Activated gamma-delta T cell treated with Interleukin-2 at 50 U/mL for 16 hours (primary cell): Measurements from ENCODE around the gene HIC1.
A peak's percentile ranks its signal among the peaks of the same experiment; 100 is the strongest.
"Not testable (repeated sequence)": the region's sequence is repeated elsewhere in the genome, so short reads cannot be mapped to it uniquely, and the experiment has no call there.

Source experiments
- DNase-seq: peaks from one replicate; pipeline ENCODE4 v3.0.0-alpha.2; 2020

HIC1 gene, protein sequence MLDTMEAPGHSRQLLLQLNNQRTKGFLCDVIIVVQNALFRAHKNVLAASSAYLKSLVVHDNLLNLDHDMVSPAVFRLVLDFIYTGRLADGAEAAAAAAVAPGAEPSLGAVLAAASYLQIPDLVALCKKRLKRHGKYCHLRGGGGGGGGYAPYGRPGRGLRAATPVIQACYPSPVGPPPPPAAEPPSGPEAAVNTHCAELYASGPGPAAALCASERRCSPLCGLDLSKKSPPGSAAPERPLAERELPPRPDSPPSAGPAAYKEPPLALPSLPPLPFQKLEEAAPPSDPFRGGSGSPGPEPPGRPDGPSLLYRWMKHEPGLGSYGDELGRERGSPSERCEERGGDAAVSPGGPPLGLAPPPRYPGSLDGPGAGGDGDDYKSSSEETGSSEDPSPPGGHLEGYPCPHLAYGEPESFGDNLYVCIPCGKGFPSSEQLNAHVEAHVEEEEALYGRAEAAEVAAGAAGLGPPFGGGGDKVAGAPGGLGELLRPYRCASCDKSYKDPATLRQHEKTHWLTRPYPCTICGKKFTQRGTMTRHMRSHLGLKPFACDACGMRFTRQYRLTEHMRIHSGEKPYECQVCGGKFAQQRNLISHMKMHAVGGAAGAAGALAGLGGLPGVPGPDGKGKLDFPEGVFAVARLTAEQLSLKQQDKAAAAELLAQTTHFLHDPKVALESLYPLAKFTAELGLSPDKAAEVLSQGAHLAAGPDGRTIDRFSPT

DNA sequence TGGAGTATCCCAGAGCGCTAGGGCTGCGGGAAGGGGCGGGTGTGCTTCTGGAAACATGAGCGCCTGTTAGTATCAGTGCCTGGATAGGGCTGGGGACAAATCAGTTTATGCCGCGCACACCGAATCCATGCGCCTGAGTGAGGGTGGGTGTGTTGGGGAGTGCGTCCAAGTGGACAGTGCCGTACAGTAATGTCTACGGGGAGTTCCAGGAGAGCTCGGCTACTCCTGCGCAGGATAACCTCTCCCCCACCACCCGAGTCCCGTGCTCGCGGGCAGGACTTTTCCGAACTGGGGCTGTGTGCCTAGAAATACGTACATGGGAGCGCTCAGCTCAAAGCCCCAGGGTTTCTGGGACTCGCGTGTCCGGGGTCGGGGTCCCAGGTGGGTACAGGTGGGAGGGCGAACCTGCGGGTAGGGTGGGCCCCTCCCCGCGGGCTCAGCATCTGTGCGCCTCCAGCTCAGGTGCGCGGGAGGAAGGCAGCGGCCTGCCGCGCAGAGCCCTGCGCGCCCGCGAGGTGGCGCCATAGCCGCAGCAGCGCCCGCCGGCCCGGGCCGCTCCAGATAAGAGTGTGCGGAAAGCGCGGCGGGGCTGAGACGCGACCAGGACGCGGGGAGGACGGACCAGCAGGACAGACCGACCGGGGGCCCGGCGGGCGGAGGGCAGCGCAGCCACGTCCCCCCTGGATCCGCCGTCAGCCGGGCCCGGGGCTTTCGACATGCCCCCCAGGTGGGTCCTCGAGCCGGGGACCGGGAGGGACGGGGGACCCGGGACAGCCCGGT lies at the start of gene HIC1:
HIC1 (plus strand) TSS at position 592 of the 780 bp plus-strand sequence. CDS start 1,588 bp downstream, outside the sequence.
- DNase-seq = peak; percentile 71

DNA sequence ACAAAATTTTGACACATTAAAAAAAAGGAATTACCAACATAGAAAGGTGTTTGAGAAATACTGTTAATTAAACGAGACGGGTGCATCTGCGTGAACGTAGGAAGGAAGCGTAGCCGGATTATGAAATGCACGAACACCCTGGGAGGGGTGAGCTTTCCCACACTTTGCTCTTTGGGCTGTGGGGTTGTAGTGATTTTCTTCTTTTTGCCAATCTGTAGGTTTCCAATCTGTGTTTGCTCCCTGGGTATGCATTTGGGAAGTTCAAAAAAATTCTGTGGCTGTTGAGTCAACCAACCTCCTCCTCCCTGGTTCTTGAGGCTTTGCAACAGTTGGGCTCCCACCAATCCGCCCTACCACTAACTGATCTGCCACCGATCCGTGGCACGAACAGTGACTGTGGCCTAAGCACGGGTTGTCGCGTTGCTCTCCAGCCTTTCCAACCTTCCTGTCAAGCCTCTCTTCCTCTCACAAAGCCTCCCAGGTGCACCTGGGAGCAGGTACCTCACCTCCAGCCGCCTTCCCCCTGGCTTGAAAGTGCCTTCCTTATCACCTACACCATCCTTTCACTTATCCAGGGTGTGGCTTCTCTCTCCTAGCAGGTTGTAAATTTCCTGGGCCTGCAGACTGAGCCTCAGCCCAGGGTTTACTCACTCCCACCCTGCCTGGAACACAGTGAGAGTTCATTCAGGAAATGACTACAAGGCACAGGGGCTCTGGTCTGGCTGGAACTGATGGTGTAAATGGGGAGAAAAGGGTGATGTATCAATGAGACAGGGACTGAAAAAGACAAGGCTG lies 46.4 kb upstream of the HIC1 start:
- no peak for DNase-seq

DNA sequence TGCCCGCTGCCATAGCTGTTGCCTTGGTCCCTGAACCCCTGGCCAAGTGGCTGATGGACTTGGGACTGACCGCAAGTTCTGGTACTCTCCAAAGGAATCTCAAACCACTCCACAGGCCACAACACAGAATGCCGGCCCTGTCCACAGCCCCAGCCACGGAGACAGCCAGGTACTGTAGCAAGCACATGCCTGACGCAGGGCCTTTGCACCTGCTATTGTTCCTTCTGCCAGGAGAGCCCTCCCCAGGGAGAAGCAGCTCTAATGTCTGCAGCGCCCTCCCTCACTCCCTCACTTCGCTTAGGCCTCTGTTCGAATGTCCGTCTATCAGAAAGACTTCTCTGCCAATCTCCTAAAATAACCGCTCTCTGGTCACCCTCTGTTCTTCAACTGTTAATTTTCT lies 45.2 kb upstream of the HIC1 start:
- DNase-seq = no peak

DNA sequence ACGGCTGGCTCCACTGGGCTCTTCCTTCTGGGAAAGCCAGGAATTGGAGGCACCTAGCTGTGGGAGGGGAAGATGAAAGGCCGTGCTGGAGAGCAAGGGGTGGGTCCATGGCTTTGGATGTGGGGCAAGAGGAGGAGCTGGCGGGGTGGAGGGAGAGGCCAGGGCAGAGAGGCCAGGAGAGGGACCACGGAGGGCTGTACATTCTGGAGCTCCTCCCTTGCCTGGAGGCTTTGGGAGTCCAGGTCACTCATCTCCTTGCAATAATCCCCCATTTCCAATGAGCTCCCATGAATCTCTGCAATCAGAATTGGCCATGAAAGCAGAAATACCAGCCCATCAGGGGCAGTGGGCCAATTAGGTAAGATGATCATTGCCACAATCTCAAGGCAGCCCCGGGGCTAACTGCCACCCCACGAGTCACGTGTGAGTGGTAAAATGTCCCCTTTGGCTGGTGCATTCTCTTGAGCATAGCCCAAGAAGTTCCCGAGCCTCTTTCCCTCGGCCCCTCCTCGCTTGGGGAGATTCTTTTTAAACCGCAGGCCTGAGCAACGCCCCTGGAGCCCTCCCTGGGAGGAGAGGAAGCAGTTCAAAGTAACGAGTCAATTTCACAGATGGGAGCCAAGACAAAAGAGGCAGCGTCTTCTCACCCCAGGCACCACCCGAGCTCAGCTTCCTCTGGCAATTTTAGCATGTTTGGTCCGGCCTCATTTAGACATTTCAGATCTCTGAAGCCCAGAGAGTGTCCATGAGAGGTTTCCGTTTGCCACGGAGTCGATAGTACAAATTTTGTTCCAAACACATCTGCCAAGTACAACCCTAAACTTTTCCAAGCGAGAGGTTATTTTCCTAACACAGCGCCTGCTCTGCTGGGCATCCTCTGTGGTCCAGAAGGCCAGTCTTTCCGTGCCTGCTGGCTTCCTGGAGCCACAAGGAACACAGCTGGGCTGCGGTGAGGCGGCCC lies 43.2 kb upstream of the HIC1 start:
- DNase-seq = no peak

DNA sequence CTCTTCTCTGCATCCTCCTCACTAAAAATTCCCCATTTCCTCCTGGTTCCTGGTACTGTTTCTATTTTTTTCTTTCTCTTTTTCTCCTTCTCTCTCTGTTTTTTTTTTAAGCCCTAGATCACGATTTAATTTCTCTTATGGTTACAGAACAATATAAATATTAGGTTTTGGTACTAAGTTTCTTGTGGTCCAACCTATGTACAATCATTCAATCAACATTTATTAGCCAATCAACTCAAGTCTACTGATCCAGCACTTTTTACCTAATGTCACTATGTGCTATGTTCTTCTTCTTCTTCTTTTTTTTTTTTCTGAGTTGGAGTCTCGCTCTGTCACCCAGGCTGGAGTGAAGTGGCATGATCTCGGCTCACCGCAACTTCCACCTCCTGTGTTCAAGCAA lies 42.4 kb upstream of the HIC1 start:
- DNase-seq = no peak

DNA sequence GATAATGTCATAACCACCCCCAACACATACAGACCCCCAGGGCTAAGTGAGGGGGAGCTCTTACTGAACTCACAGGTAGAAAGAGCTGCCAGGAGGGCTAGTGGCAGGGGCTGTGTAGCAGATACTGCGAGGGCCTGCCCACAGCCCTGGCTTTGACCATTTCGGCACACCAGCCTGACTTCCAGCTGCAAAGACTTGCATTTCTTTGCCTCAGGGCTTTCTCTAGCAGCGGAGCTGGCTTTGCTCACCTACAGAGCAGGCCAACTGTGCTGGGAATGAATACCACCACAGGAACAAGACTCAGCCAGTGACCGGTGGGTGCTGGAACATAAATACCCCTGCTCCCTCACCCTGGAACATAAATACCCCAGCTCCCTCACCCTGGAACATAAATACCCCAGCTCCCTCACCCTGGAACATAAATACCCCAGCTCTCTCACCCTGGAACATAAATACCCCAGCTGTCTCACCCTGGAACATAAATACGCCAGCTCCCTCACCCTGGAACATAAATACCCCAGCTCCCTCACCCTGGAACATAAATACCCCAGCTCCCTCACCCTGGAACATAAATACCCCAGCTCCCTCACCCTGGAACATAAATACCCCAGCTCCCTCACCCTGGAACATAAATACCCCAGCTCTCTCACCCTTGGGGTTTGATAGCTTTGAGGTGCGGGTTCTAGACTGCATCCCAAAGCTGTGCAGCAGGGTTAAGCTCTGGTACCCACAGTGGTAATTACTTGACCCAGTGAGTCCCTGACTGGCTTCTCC lies 41.5 kb upstream of the HIC1 start:
- DNase-seq = not testable (repeated sequence)

DNA sequence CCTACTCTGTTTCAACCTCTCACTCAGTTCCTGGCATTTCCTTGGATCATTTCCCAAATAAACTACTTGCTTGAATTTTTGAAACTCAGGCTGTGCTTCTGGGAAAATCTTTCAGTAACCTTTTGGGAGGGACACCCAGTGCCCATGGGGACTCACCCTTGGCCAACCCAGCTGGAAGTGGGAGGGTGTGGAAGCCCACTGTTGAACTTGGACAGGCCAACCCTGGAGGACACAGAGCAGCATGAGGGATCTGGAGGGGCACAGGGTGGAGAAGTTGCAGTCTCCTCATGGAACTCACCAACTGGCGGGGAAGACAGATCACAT lies 40.9 kb upstream of the HIC1 start:
- no peak for DNase-seq

DNA sequence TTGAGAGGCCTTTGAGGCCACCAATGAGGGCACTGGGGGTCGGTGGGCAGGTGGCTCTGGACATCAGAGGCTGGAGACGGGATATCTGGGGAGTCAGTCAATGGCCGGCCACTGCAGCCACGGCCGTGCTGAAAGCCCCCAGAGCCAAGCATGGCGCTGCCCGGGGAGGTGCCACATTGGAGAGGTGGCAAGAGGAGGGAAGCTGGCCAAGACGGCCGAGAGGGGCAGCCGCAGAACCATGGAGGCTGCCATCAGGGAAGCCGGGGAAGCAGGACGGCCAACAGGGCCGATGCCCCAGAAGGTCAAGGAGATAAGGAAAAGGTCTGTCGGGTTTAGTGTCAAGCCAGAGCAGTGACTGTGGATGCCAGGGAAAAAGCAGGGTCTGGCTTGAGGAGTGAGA lies 39.6 kb upstream of the HIC1 start:
- no peak for DNase-seq

DNA sequence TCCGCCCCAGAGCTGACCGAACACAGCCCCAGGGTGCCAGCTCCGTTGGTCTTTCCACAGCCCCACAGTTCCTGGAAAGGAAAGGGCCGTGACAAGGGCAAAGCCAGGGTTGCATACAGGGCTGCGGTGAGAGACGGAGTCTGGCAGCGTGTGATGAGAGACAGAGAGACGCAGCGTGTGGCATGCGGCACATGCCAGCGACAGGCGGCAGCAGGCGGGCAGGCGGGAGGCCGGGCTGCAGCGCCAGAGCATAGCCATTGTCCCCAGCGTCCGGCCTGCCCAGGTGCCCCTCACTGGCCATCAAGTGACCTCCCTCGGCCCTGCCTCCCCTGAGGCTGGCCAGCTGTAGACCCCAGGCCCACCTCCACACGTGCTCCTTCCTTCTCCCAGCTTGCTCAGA lies 38.4 kb upstream of the HIC1 start:
- DNase-seq = no peak

DNA sequence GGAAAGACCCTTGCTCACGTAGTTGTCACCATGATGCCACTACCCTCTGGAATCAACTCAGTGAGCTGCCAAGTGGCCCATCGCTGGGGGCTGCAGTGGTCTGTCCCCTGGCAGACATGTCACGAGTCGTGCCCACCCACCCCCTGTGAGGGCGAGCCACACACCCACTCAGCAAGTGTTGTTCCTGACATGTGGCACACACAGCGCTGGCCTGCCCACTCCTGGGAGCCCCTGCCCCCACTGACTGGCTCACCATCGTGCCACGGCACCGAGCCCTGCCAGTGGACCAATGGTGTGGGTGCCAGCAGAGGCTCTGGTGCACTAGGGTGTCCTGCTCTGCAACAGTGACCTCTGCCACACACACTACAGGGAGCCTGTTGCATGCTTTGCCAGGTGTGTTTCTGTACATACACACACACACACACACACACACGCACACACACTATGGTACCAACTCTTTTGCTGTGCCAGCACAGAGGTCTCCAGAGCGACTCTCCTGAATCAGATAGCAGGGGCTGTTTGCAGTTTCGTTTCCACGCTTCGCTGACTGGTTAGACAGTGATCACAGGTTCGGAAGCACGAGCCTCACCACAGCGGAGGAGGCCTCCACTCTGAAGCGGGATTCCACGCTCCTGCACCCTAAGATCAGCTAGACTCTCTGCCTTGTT lies 37.5 kb upstream of the HIC1 start:
- DNase-seq = no peak

DNA sequence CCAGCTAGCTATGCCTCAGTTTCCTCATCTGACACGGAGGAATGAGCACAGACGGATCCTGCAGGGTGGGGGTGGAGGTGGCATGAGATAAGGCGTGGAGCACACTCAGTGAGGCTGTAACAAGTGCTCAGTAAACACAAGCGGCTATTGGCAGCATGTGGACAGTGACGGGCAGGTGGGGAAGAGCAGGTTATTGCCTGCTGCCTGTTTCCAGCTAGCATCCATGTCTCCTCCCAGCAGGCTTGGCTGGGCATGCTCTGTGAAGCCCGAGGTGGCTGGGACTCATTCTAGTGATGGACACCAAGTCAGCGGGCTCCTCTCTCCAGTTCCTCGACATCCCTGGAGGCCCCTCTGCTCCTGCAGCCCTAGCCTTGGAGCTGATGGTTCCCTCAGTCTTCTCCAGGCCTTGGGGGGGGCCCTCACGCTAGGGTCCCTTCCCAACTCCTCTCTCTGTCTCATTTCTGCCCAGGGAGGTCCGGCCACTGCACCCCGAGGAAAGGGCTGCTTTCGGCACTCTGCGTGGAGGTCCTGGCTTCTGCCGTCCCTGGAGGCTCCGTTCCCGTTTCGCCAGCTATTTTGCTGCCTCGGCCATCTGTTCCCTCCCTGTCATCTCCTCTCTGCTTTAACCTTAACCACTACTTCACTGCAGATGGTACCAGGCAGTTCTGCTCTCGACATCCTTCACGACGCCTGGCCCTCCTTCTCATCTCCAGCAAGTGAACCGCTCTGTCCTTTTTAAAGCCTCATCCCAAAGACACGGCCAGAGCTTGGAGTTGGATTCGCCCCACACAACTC lies 36.0 kb upstream of the HIC1 start:
- DNase-seq = no peak

DNA sequence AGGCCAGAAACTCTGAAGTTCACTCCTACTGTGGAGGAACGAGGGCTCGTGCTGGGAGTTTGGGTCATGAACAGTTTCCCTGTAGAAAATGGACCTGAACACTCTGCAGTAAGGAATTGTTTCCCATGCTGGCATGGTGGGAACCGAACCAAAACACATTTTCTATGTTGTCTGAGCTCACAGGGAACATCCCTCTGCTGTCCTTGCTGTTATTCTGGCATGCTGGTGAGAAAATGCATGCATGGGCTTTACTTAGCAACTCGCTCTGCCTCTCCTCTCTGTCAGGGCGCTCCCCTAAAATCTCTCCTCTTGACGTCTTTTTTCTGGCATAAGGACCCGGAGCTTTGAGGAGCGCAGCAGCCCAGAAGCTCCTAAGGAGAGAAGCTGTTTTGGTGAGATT lies 35.2 kb upstream of the HIC1 start:
- DNase-seq = no peak

DNA sequence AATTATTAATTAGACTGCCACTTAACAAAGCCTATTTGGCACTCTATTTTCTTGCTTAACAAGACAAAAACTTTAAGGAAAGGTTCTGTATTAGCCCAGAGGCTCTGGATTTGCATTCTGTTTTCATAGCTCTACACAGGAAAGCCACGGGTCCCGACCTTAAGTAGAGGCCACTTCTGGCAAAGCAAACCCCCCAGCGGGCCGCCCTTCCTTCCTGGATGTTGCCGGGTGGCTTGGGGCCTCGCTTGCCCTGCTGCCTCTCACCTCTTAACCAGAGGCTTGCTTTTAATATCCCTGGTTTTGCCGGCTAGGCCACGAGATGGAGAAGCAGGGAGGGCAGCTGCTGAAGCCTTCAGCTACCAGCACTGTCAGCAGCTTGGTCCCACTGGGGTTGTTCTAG lies 34.2 kb upstream of the HIC1 start:
- no peak for DNase-seq

DNA sequence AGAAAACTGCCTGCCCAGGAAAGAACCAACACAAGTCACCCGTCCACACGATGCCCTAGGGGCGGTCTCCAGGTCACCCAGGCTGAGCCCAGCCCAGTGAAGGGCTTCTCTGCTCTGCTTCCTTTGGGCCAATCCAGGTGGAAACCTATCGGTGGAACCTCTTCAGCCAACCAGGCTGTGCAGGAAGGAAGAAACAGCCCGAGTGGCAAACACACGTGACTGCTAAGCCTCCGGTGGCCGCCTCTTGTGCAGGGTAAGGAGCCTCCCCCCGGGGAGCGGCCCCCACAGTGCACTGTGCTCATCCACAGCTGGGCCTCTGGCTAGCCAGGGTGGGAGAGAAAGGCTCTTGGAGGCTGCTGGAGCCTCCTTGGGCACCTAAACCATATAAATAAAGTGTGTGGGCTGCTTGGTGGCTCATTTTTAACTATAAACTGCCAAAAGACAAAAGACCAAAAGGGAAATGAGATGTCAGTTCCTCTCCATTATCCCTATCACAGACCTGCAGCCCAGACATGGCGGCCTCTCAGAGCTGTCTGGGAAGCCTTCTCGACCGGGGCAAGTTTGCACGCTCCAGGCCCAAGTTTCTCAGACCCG lies 32.2 kb upstream of the HIC1 start:
- no peak for DNase-seq

DNA sequence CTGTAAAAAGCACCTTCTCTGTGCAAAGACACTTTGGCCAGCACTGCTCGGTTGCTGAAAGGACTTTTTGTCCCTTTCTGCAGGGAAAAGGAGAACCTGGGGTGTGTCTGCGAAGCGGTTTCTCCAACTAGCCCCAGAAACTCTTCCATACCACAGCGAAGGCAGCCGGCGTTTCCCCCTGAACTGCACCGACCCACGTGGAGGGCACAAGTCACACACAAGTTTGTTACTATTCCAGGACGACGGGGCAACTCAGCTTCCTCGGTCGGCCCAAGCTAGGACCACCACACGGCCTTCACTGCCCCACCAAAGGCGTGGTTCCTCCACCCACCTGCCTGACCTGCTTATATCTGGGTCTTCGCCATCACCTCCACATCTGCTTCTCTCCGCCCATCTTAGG lies 31.6 kb upstream of the HIC1 start:
- DNase-seq = no peak

DNA sequence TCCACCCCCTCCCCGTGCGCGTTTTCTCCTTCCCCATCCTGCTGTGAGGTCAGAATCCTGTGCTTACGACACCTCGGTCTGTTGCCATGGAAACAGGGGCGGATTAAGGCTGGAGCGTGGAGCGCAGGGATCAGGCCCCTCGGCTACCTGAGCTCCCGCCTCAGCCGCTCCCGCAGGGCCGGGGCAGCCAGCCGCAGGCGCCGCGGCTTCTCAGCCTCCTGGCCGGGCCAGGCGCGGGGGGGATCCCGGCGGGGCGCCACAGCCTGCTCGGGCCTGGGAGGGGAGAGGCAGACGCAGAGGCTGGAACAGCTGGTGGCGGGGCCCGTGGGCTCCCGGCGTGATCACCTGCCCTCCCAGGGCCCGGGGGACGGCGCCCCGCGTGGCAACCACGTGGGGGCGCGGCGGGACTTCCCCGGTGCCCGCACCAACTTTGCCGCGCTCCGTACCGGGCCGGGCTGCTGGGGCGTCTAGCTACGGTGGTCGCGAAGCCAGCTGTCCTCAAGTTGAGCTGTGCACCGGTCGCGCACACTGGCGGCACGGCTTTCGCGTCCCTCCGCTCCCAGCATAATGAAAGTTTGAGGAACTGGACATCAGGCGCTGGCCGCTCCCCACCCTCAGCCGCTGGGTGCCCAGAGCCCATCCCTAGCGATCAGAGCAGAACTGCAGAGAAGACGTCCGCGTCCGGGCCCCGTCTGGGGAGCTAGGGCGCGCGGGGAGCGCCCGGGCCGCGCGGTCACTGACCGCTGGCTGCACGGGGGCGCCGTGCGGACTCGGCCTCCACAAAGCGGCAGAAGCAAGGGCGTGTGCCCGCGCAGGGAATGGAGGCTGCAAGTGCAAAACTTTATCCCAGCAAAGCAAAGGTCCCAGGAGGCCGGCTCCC lies 31.0 kb upstream of the HIC1 start:
- no peak for DNase-seq

DNA sequence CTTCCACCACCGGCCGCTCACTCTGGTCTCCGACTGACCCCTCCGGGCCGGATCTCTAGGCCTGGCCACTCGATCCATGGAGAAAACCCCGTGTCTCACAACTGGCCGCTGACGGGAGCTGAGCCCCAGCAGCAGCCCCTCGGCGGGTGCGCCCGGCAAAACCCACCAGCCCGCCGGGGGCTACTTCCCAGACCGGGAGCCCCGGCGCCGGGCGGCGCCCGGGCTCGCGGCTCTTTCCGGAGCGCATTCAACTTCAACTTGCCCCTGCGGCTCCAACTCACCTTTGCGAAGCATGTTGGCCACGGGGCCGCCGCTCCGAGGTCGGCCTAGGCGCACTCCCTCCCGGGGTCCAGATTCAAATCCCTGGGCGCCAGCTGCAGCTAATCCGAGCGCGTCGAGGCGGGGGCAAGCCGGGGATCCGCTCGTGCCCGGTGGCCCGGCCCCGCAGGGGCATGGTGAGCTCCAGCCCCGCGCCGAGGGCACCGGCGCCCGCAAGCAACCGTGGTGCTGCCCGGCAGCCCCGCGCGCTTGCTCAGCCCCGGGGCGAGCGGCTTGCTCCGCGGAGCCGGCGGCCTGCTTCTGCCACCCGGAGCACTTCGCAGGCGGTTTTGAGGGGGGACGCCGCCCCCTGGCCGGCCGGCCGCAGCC lies 30.2 kb upstream of the HIC1 start:
- DNase-seq = no peak

DNA sequence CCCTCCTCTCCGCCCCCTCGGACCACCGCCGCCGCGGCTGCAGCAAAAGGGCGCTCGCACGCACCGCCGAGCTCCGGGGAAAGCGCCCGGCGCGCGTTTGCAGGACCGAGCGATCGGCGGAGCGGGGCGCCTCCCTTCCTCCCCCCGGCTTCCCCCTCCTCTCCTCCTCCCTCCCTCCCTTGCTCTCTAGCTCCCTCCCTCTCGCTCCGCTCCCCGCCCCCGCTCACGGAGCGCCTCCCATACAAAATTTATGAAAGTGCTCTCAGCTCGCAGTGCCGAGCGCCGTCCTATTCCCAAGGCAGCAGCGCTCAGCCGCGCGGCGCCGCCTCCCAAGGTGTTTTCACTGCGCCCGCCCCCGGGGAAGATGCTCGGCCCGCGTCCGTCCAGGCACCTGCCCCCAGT lies 29.7 kb upstream of the HIC1 start, which contains the start of gene RTN4RL1:
RTN4RL1 (minus strand) TSS at position 115 of the 402 bp plus-strand sequence. CDS start 469 bp downstream, outside the sequence.
- peak; percentile 59 for DNase-seq
